Measurements from ENCODE around the gene NSMCE4A.
"Not testable (repeated sequence)": the region's sequence is repeated elsewhere in the genome, so short reads cannot be mapped to it uniquely, and the experiment has no call there.

Gene NSMCE4A

GRCh38 chr10:121935702-121936101 lies 39.3 kb downstream of the NSMCE4A start:
- DNase-seq: no peak

DNA sequence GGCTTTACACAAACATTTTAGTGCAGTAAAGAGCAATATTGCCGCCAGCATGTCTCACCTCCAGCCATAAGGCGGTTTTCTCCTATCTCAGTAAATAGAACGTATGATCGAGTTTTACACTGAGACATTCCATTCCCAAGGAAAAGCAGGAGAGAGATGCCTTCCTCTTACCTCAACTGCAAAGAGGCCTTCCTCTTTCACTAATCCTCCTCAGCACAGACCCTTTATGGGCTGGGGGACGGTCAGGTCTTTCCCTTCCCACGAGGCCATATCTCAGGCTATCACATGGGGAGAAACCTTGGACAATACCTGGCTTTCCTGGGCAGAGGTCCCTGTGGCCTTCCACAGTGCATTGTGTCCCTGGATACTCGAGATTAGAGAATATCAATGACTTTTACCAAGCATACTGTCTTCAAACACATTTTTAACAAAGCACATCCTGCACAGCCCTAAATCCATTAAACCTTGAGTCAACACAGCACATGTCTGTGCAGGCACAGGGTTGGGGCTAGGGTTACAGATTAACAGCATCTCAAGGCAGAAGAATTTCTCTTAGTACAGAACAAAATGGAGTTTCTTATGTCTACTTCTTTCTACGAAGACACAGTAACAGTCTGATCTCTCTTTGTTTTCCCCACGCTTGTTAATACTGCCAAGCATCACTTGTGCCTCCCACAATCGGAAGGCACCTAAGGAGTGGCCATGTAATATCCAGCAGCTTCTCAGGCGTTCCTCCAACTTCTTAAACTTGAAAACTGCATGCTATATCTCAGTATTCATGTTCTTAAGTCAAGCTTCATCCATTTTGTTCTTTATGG lies 44.5 kb downstream of the NSMCE4A start:
- DNase-seq: not testable (repeated sequence)

DNA sequence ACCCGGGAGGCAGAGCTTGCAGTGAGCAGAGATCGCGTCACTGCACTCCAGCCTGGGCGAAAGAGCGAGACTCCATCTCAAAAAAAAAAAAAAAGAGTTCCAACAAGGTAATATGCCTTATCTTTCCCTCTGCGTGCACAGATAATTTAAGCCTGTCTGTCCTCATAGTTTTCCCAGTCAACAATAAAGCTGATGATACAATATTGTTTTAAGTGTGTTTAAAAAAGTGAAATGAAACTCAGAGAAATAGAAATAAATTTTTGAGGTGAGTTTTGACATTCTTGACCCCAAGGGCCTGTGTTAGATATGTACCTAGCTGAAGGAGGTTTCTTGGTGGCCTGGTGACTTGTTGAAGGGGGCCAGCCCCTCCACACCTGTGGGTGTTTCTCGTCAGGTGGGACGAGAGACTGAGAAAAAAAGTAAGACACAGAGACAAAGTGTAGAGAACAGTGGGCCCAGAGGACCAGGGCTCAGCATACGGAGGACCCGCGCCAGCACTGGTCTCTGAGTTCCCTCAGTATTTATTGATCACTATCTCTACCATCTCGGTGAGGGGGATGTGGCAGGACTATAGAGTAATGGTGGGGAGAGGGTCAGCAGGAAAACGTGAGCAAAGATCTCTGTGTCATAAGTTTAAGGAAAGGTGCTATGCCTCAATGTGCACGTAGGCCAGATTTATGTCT lies 45.3 kb downstream of the NSMCE4A start:
- not testable (repeated sequence) for DNase-seq

DNA sequence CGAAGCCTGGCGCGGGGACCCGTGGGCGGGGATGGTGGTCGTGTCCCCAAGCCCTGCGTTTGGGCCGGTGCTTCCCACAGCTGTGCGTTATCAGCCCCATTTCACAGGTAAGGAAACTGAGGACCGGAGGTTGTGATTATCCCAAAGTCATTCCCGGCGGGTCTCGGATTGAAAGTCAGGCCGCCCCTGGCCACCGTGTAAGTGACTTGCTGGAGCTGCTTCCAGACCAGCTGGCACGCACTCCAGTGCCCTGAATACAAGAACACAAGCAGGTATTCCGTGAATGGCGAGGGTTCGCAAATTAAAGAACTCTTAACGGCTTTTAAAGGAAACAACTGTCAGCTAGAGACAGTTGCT lies 46.5 kb downstream of the NSMCE4A start:
- DNase-seq: peak; percentile 18

- peak; percentile 95 for DNase-seq
Observed at GRCh38 chr10:121927841-121928527, 47.0 kb downstream of the NSMCE4A start, which contains the start of gene ATE1. Gene ATE1 (minus strand): TSS chr10:121928031. CDS start chr10:121927949, 82 bp downstream.

DNA sequence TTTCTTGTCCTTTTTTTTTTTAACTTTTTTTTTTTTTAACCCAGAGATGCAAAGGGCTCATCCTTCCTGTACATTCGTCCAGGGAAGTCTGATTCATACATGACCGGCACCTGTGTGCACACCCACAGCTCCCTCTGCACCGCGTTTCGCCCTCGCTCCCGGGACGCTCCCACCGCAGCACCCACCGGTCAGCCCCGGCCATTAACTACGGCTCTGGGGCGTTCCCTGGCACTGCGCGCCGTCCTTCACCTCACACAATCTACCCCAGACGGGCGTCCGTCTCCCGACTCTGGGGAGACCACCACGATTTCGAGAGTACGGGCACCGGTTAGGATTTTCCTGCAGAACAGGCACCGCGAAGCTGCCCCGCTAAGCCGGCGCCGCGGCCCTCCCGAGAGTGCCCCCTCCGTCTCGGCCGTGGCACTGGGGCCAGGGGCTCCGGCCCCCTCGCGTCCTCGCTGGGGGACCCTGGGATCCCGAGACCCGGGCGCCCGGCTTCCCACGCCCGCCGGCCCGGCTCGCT lies 47.6 kb downstream of the NSMCE4A start:
- DNase-seq: peak; percentile 25

GRCh38 chr10:121926671-121927317 lies 48.2 kb downstream of the NSMCE4A start:
- no peak for DNase-seq

GRCh38 chr10:121926157-121926556 lies 48.9 kb downstream of the NSMCE4A start:
- no peak for DNase-seq

GRCh38 chr10:121921238-121921931 lies 53.6 kb downstream of the NSMCE4A start:
- no peak for DNase-seq

GRCh38 chr10:121919666-121920065 lies 55.4 kb downstream of the NSMCE4A start:
- no peak for DNase-seq

- DNase-seq: not testable (repeated sequence)
Observed at GRCh38 chr10:121918800-121919199, 56.2 kb downstream of the NSMCE4A start.

DNA sequence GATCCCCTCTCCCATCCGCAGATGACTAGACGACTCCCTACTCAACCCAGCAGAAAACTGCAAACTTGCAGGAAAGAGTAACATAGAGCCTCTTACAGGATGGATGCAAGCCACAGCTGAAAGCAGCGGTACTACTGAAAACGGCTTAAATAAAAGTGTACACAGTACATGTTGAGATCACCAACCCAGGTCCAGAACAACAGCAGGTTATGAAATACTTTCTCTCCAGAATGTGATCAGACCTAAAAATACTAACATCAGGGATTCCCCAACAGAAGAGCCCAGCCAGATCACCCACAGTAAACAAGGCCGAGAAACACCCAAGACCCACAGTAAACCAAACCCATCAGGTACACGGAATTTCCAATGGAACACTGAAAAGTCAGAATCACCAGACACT lies 60.4 kb downstream of the NSMCE4A start:
- no peak for DNase-seq

DNA sequence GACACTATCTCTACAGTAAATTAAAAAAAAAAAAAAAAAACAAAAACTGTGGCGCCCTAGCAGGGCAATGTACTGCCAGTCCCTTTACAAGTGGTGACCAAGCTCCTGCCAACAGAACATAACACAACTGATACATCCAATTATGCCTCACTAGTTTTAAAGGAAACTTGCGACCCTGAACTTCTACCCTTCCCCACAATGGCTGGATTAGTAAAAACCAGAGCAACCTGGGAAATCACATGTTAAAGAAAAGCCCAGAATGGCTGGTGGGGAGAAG lies 63.7 kb downstream of the NSMCE4A start:
- DNase-seq: no peak

GRCh38 chr10:121910673-121911420 lies 64.2 kb downstream of the NSMCE4A start:
- DNase-seq: no peak
